GM18861 (cell line): ENCODE results near the gene UNC13B.
"Not testable (repeated sequence)": the region's sequence is repeated elsewhere in the genome, so short reads cannot be mapped to it uniquely, and the experiment has no call there.

Experiments
- ATAC-seq: cut with Tn5 transposase; IDR thresholded peaks from one replicate; pipeline ENCODE4 v1.9.1; 2021; ENCODE audit not compliant: unreplicated experiment

UNC13B gene

GRCh38 chr9:35364817-35365585, 203.2 kb downstream of the UNC13B start:
- no peak for ATAC-seq

DNA sequence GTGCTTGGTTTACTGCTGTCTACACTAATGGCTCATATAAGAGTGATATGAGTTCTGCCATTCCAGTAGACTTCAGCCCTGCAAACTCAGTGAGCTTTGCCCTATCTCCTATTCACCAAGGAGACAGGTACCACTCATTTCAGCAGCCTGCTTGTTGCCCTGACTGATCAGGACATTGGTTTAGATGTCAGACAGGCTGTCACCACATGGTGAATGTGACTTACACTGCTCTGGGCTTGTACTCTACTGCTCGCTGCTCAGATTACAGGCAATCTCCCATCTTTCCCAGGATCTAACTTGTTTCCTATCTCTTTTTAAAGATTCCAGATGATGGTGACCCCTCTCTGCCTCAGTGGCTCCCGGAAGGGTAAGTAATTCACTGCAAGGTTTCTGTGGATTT, 204.8 kb downstream of the UNC13B start:
- ATAC-seq, result no peak

DNA sequence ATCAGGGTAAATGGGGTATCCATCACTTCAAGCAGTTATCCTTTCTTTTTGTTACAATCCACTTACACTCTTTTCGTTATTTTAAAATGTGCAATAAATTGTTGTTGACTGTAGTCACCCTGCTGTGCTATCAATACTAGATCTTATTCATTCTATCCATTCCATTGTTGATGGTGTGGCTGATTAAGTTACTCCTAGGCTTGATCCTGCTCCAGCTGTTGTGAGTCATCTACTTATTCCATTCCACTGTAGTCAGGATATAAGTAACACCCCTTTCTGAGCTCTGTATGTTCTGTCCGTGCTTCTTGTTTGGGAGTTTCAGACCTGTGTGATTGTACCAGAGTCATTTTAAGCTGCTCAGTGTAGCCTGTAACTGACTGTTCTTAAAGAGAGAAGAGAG, 205.6 kb downstream of the UNC13B start:
- ATAC-seq, result no peak

GRCh38 chr9:35370241-35370640, 208.4 kb downstream of the UNC13B start:
- ATAC-seq, result no peak

DNA sequence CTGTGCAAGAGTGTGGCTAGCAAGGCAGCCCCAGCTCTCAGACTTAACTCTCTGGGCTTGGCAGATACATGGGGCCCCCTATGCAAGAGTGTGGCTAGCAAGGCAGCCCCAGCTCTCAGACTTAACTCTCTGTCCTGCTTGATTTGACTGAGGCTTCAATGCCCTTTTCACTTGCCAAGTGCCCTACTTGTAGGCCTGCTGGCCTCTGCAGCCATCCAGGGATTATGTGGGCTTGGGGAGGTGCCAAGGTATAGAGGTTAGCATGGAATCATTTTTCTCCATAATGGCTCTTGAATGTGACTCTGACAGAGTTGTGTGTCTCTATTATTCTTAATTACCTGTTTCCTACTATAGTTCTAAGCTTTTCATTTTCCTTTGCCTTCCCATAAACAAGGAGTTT, 212.6 kb downstream of the UNC13B start:
- ATAC-seq, result no peak

- no peak for ATAC-seq
These were observed 213.1 kb downstream of the UNC13B start for GRCh38 chr9:35374910-35375309.

DNA sequence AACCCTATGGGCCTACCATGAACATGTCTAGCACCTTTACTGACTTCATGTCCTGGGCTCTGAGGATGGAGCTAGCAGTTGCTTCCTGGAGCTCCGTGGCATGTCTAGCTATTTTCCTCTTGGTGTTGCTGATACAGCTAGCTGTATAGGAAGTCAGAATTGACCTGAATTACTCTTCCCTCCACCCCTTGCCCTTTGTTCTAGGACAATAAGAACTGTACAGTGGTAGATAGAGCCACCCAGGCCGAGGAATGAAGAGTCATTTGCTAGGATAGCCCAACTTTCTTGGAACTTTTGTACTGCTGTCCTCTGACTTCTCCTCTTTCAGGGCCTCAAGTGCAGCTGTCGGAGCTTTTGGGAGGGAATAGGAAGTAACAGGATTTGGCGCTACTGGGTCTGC, 218.2 kb downstream of the UNC13B start:
- no peak for ATAC-seq

DNA sequence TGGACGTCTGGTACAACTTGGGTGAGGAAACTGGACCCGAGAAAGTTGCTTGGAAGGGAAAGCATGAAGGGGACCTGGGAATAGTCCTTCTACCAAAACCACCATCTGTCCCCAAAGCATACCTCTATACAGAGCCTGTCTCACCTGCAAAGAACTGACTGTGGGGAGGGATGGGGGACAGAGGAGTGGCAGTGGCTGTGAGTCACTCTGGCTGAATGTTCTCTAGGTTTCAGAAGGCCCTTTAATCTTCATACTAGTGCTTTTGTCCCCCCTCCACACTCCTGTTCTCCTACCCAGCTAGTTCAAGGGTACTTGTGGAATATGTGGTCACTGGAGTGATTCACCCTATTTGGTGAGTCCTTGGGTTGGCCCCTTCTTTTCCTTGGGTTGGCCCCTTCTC, 218.8 kb downstream of the UNC13B start:
- ATAC-seq, result no peak

GRCh38 chr9:35385042-35385441, 223.2 kb downstream of the UNC13B start:
- ATAC-seq, result no peak

DNA sequence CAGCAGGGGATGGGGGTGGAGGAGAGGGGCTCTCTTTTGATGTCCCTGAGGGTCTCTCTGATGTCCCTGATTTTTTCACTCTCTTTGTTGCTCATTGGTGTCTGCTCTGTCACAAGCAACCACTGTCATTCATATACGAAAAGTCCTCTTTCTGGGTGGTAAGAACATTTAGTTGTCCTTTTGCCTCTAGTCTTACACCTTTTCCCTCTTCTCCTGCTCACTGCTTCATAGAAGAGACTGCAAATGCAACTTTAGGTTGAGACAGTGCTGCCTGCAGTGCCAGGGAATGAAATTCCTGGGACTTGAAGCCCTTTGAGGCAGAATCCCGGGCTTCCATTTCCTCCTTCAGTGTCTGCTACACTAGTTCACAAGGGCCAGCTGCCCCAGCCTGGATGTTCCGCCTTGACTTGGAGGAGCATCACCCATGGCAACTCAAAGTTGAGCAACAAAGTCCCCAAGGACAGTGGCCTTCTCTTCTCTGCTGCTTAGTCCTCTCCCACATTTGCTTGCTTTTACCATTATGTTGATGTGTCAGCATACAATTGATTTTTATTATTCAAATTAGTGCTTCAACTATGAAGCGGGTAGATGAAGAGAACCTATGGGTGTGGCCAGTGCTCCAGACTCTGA, 233.4 kb downstream of the UNC13B start:
- no peak for ATAC-seq

DNA sequence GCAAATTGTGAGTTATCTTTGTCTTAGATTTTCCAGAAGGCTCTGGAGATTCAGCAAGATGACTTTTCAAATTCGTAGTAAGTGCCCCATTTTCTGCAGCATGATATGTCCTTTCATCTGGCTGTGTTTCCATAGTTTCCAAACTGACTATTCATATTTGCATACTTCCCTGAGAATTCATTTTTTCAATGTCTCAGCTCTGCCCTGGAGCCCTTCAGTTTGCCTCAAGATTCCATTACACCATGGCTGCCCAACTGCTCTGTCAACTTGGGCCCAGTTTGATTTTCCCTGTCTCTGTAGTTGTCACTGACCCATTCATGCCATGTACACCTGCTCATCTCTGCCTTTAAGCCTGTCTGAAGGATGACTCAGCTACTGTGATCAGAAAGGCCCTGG, 233.9 kb downstream of the UNC13B start:
- ATAC-seq, result no peak

DNA sequence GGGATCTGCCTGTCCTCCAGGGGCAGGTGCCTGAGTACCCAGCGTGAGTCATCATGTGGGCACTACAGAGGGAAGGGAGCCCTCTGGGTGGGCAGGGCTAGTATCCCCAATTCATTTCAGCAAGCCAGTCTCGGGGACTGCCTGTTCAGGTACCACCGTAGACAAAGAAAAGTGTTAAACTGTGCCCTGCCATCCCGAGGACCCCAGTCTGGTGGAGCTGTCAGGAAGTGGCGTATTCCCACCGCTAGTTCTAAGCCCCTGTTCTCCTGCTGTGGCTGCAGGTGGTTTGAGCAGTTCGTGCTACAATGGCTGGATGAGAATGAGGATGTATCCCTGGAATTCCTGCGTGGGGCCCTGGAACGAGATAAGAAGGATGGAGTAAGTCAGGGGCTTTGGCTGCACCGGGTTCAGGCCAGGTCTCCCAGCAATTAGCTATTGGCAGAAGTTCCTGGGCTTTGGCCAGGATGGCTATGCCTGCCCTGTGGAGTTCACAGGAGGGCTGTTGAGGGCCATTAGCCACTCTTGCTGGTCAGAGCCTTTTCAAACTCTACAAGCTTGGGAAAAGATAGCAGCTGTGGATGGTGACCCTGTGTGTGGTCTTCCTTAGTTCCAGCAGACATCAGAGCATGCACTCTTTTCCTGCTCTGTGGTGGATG, 234.9 kb downstream of the UNC13B start:
- no peak for ATAC-seq

- ATAC-seq, result no peak
These were observed 235.4 kb downstream of the UNC13B start for GRCh38 chr9:35397216-35397698.

DNA sequence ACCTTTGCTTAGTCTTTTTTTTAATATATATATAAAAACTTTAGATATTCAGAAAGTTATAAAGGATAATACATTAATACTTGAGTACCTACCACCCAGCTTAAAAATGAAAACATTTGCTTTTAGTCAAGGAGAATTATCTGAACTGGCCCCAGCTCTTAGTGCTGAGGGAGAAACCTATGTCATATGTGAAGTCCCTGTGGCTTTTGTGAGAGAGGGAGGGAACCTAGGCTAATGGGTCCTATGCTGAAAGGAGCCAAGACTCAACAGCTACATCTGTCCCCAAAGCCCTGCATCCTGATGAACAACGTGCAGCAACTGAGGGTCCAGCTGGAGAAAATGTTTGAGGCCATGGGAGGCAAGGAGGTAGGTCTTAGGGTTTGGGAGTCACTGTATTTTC, 236.1 kb downstream of the UNC13B start:
- ATAC-seq, result no peak

GRCh38 chr9:35398651-35399335, 237.0 kb downstream of the UNC13B start:
- ATAC-seq, result no peak

DNA sequence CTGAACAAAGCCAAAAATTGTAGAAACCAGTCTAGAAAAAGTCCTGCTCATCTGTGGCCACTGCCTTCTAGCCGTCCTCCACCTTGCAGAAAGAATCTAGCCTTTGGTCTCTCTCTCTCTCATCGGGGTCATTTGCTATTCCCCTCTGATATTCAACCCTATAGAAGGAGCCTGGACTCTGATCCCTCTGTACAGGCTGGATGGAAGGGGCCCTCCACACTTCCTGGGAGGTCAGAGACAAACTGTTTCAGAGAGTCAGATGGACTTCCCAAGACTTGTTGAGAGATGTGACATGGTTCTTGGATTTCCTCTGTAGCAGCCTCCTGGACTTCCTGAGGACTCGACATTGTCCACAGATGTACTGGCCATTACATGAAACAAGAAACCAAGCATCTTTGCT, 243.1 kb downstream of the UNC13B start:
- ATAC-seq, result no peak

DNA sequence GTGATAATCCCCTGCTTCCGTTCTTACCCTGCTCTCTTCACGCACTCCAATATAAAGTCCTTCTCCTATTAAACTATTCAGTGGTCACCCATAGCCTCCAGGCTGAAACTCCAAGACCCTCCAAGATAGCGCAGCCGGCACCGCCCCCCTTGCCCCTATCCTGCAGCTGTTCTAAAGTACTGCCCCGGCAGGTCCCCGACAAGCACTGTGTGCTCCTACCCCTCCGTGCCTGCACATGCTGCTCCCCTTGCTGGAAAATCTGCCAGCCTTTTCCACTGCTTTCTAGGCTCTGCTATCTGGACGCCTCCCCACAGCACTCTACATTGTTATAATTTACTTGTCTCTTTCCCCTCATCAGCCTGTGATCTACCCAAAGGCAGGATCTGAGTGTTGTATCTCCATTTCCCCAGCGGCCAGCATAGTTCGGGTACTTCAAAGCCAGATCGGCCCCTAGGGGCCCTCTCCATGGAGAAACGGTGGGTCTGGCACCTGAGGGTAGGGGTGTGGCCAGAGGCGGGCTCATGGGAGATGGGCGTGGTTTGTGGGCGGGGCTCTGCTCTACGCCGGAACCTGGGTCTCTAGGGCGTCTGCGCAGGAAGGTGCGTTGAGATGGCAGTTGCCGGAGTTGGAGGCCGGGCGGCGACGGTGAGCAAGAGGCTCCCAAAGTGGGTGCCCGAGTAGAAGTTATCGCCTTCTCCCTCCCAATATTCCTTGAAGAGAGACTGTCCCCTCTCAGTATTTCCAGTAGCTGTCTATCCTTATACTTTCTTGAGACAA, 244.6 kb downstream of the UNC13B start:
- no peak for ATAC-seq

GRCh38 chr9:35407846-35408245, 246.0 kb downstream of the UNC13B start:
- ATAC-seq, result no peak

DNA sequence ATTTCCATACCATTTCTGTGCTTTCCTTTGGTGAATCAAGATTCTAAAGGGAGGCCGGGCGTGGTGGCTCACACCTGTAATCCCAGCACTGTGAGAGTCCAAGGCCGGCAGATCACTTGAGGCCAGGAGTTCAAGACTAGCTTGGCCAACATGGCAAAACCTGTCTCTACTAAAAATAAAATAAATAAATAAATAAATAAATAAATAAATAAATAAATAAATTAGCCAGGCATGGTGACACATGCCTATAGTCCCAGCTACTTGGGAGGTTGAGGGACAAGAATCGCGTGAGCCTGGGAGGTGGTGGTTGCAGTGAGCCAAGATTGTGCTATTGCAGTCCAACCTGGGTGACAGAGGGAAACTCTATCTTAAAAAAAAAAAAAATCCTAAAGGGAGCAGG, 247.6 kb downstream of the UNC13B start:
- ATAC-seq, result not testable (repeated sequence)

GRCh38 chr9:35414889-35415288, 253.1 kb downstream of the UNC13B start:
- ATAC-seq, result no peak
